ENCODE results near the gene CPEB3. TPM values are rescaled to one million over a fixed set of nuclear protein-coding genes. Genes with fewer than 3 reads are reported as not detected.

Gene CPEB3
- total and polyA plus RNA-seq, 3 experiments from 2014 or later, result 1.6 to 2.1 (median 2.1) TPM

DNA sequence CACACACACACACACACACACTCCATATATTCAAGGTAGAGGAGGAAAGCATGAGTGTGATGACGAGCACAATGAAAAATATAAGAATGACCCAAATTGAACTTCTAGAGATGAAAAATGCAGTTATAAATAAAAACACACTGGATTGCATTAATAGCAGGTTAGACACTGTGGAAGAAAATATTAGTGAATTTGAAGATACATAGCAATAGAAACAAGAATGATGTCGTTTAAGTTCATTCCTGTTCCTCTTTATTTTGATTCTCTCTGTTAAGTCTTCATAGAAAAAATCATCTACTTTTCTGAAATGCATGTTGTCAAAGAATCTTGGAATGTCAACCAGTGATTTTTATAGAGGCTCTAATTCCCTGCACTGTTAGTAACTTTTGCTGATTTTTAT lies 288.9 kb downstream of the CPEB3 start:
- no peak overlapping the region for H3K4me3 ChIP-seq (ENCODE audit: low read length)
- DNase-seq, result no peak
- POLR2A ChIA-PET, result no interaction called here
- H3K27me3 Mint-ChIP-seq, result no peaks in the 10 kb centered on the region
- H3K9me3 Mint-ChIP-seq, result no peaks in the 10 kb centered on the region
- H3K4me1 Mint-ChIP-seq, result peaks cover 0 to 3% (median 0%) of the 10 kb centered on the region in 3 donors
- H3K4me1 ChIP-seq (ENCODE audit: insufficient read depth, low read length), result no peaks in the 10 kb centered on the region
- no peak overlapping the region for H3K4me3 Mint-ChIP-seq
- no peak overlapping the region for H3K27ac ChIP-seq (ENCODE audit: low read depth, low read length)
- H3K9me3 ChIP-seq (ENCODE audit: low read length), result no peaks in the 10 kb centered on the region
- H3K36me3 Mint-ChIP-seq, result peaks cover 28 to 80% (median 38%) of the 10 kb centered on the region in 3 donors
- peaks cover 11% of the 10 kb centered on the region for H3K36me3 ChIP-seq (ENCODE audit: insufficient read depth, low read length)
- peak overlapping the region in 2 of 8 donors; percentile 23 to 69 for H3K27ac Mint-ChIP-seq
- CTCF ChIA-PET, result no interaction called here
- no peaks in the 10 kb centered on the region for H3K27me3 ChIP-seq (ENCODE audit: insufficient read depth, low read length, poor library complexity, severe bottlenecking)

DNA sequence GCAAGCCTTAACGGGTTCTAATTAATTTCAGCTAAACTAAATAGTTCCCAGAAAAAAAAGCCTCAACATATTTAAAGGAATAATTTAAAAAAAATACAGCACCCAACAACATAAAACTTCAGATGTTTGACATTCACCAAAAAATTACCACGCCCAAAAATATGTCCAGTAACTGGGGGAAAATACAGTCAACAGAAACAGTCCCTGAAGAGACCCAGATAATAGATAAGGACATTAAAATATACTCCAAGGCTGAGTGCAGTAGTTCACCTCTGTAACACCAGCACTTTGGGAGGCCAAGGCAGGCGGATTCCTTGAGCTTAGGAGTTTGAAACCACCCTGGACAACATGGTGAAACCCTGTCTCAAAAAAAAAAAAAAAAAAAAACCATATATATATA lies 289.3 kb downstream of the CPEB3 start:
- no peak overlapping the region for H3K27ac ChIP-seq (ENCODE audit: low read depth, low read length)
- no peaks in the 10 kb centered on the region for H3K4me1 ChIP-seq (ENCODE audit: insufficient read depth, low read length)
- Mint-ChIP-seq H3K36me3 (peaks cover 28 to 79% (median 38%) of the 10 kb centered on the region in 3 donors), H3K9me3 (no peaks in the 10 kb centered on the region), H3K27me3 (no peaks in the 10 kb centered on the region), H3K27ac (no peak overlapping the region), H3K4me3 (no peak overlapping the region), H3K4me1 (peaks cover 0 to 2% (median 0%) of the 10 kb centered on the region in 3 donors)
- DNase-seq, result no peak
- no peaks in the 10 kb centered on the region for H3K9me3 ChIP-seq (ENCODE audit: low read length)
- peaks cover 12% of the 10 kb centered on the region for H3K36me3 ChIP-seq (ENCODE audit: insufficient read depth, low read length)
- no peaks in the 10 kb centered on the region for H3K27me3 ChIP-seq (ENCODE audit: insufficient read depth, low read length, poor library complexity, severe bottlenecking)
- H3K4me3 ChIP-seq (ENCODE audit: low read length), result no peak overlapping the region
- CTCF ChIA-PET, result no interaction called here
- POLR2A ChIA-PET, result no interaction called here

Other genes starting within 250 kb of the CPEB3 start
- gene MARCHF5, start 89 bp upstream of the CPEB3 start, total RNA-seq, result 10 to 100 TPM; 30.6 to 33.0 TPM
- gene MARCHF5, start 89 bp upstream of the CPEB3 start, polyA plus RNA-seq, result 29.2 TPM